Measurements from ENCODE around the gene HSPH1.
A peak's percentile ranks its signal among the peaks of the same experiment; 100 is the strongest.

Gene HSPH1

DNA sequence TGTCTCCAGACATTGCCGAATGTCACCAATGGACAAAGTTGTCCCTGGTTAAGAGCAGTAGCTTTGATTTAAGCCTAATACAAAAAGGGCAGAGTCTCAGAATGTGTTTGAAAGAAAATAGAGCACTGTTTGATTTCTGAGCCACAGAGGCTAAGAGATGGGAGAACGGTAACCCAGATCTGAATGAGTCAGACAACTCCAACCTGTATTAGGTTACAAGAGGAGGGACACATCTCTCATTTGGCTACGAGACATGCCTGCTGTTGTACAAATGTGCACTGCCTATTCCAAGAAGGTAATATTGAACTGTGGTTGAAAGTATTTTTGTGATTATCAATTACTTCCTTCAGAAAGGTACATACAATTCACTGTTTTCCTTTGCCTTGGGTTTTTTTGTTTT lies 4.9 kb upstream of the HSPH1 start:
- no peak for FAIRE-seq
- DNase-seq (ENCODE audit: insufficient read length, low spot score) = no peak
- TF ChIP-seq, protein P1, sequence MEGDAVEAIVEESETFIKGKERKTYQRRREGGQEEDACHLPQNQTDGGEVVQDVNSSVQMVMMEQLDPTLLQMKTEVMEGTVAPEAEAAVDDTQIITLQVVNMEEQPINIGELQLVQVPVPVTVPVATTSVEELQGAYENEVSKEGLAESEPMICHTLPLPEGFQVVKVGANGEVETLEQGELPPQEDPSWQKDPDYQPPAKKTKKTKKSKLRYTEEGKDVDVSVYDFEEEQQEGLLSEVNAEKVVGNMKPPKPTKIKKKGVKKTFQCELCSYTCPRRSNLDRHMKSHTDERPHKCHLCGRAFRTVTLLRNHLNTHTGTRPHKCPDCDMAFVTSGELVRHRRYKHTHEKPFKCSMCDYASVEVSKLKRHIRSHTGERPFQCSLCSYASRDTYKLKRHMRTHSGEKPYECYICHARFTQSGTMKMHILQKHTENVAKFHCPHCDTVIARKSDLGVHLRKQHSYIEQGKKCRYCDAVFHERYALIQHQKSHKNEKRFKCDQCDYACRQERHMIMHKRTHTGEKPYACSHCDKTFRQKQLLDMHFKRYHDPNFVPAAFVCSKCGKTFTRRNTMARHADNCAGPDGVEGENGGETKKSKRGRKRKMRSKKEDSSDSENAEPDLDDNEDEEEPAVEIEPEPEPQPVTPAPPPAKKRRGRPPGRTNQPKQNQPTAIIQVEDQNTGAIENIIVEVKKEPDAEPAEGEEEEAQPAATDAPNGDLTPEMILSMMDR (IDR thresholded peaks at IDR 0.05; ENCODE audit: insufficient read depth, missing control alignments) = no peak

- FAIRE-seq (peak; percentile 29), DNase-seq (ENCODE audit: insufficient read length, low spot score) (peak; percentile 35)
- TF ChIP-seq, protein P1 (IDR thresholded peaks at IDR 0.05; ENCODE audit: insufficient read depth, missing control alignments) = no peak
These were observed 676 bp upstream of the HSPH1 start for GRCh38 chr13:31162151-31163008.

GRCh38 chr13:31160857-31161556 lies 697 bp downstream of the HSPH1 start:
- TF ChIP-seq, protein P1 (IDR thresholded peaks at IDR 0.05; ENCODE audit: insufficient read depth, missing control alignments) = no peak

DNA sequence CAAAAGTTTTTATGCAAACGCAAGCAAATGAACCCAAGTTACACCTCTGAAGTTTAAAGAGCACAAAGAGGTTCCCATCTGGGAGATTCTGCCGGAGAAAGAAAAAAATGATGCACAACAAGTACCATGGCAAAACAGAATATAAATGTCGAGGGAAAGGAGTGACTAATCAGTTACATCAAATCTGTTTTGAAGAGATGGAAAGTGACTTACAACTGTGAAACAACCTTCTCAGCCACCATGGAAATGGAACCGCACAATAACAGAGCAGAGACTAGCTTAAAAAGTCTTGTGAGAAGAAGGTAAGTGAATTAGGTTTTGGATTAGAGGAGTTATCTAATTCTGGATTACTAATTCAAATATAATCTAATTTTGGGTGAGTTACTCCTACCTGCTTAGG lies 2.4 kb downstream of the HSPH1 start:
- no peak for DNase-seq (ENCODE audit: insufficient read length, low spot score)
- TF ChIP-seq, protein P1 (IDR thresholded peaks at IDR 0.05; ENCODE audit: insufficient read depth, missing control alignments) = no peak
- no peak for FAIRE-seq

More at GRCh38 chr13:31160857-31161556, 697 bp downstream of the HSPH1 start:
- FAIRE-seq (no peak), DNase-seq (ENCODE audit: insufficient read length, low spot score) (no peak)

GRCh38 chr13:31154939-31155338 lies 6.8 kb downstream of the HSPH1 start:
- DNase-seq (ENCODE audit: insufficient read length, low spot score) (no peak), FAIRE-seq (no peak)
- TF ChIP-seq, protein P1 (IDR thresholded peaks at IDR 0.05; ENCODE audit: insufficient read depth, missing control alignments) = no peak

DNA sequence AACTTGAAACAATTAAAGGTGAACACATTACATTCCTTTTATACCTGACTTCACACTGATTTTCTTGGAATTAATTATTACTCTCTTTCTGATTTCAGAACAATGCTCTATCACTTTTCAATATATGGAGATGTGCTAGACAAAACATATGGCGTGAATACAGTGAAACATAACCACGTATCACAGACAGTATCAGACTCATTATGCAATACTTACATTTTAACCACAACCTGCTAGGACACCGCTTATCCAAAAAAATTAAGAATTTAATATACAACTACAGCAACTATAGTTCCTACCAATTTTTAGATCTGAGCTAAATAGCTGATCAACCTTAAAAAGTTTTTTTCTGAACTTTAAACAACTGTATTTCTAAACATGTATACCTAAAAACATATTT lies 9.9 kb downstream of the HSPH1 start:
- no peak for DNase-seq (ENCODE audit: insufficient read length, low spot score)
- TF ChIP-seq, protein P1 (IDR thresholded peaks at IDR 0.05; ENCODE audit: insufficient read depth, missing control alignments) = no peak

More for the DNA sequence above, 9.9 kb downstream of the HSPH1 start:
- FAIRE-seq = no peak

Measured in D721Med (cell line).